GM21786 (cell line): ENCODE measurements around the gene RARB.

ENCODE experiments used
- ATAC-seq: cut with Tn5 transposase; IDR thresholded peaks from one replicate; pipeline ENCODE4 v1.9.1; 2021; ENCODE audit not compliant: unreplicated experiment

Gene RARB

GRCh38 chr3:25447285-25447684 is 19.2 kb downstream of the RARB start:
- no peak for ATAC-seq

GRCh38 chr3:25447925-25448324 is 19.9 kb downstream of the RARB start:
- ATAC-seq = no peak

- no peak for ATAC-seq
These were observed 21.0 kb downstream of the RARB start for GRCh38 chr3:25448750-25449692.

- ATAC-seq = no peak
These were observed 21.8 kb downstream of the RARB start for GRCh38 chr3:25449857-25450256.

GRCh38 chr3:25452192-25452591 is 24.1 kb downstream of the RARB start:
- ATAC-seq = no peak

GRCh38 chr3:25452740-25453139 is 24.7 kb downstream of the RARB start:
- ATAC-seq = no peak

GRCh38 chr3:25453619-25454004 is 25.5 kb downstream of the RARB start:
- ATAC-seq = no peak

GRCh38 chr3:25454005-25454927 is 26.2 kb downstream of the RARB start:
- ATAC-seq = no peak

- ATAC-seq = no peak
These were observed 27.5 kb downstream of the RARB start for GRCh38 chr3:25455441-25456132.

GRCh38 chr3:25456723-25457670 is 28.9 kb downstream of the RARB start:
- no peak for ATAC-seq

- no peak for ATAC-seq
These were observed 29.8 kb downstream of the RARB start for GRCh38 chr3:25457671-25458419.

GRCh38 chr3:25458420-25458814 is 30.4 kb downstream of the RARB start:
- ATAC-seq = no peak

GRCh38 chr3:25460751-25461150 is 32.7 kb downstream of the RARB start:
- ATAC-seq = peak; percentile 97

- ATAC-seq = no peak
These were observed 33.9 kb downstream of the RARB start for GRCh38 chr3:25461946-25462345.

- ATAC-seq = no peak
These were observed 34.4 kb downstream of the RARB start for GRCh38 chr3:25462495-25462894.

GRCh38 chr3:25463836-25464418 is 35.9 kb downstream of the RARB start:
- no peak for ATAC-seq

- no peak for ATAC-seq
These were observed 37.3 kb downstream of the RARB start for GRCh38 chr3:25465266-25465860.

GRCh38 chr3:25468866-25469319 is 40.8 kb downstream of the RARB start:
- ATAC-seq = no peak
